ENCODE measurements around the gene SERGEF.

Gene SERGEF

DNA sequence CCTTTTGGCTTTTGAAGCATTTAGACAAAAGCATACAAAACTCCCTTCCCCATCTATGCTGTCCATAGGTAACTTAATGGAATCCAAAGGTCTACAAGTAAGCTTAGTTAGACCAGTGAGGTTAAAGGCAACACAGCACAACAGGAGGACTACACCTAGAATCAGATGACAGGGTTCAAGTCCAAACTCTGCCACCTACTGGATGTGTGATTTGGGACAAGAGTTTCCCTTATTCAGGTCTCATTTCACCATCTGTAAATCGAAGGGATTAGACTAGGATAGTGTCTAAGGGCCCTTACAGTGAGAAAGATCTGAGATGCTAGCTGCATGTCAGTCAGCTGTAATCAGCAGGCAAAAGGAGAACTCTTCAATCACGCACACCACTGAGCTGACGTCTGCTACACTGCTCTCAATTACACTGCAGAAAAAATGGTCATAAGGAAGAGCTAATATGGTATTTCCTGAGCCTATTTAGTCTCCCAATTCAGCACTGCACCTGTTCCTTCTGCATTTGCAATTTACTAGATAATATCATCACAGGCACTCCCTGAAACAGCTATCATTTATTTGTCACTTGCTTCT lies 82.2 kb downstream of the SERGEF start:
- Histone ChIP-seq H3K79me2 (no peaks in the 10 kb centered on the region), H3K36me3 (ENCODE audit: control insufficient read depth, insufficient read depth, low read length) (no peaks in the 10 kb centered on the region)

DNA sequence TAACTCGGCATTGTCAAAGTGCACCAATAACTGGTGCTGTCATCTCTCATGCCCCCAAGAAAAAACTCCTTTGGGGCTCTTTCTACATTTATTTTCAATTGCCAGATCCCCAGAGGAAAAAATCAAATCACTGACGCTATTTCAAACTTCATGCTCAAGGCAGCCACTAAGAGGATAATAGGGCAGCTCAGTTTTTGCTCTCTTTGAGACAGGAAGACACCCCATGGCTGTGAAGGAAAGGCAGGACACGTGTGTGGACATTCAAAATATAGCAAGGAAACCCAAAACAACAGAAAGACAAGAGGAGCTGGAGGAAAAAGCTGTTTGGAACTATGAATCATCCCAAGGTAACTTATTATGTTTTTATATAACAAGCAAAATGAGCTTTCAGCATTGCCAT lies 83.7 kb downstream of the SERGEF start:
- peaks cover 35% of the 10 kb centered on the region for H3K4me1 ChIP-seq
- H3K4me2 ChIP-seq (ENCODE audit: low read length), result no peak overlapping the region
- no peak overlapping the region for H2AFZ ChIP-seq
- no peak overlapping the region for H3K9ac ChIP-seq
- no peak overlapping the region for H3K27ac ChIP-seq
- H3K4me3 ChIP-seq (ENCODE audit: low read depth, low read length), result no peak overlapping the region
- H3K9me3 ChIP-seq (ENCODE audit: control insufficient read depth, low read length), result no peaks in the 10 kb centered on the region
- TF ChIP-seq, protein P1, sequence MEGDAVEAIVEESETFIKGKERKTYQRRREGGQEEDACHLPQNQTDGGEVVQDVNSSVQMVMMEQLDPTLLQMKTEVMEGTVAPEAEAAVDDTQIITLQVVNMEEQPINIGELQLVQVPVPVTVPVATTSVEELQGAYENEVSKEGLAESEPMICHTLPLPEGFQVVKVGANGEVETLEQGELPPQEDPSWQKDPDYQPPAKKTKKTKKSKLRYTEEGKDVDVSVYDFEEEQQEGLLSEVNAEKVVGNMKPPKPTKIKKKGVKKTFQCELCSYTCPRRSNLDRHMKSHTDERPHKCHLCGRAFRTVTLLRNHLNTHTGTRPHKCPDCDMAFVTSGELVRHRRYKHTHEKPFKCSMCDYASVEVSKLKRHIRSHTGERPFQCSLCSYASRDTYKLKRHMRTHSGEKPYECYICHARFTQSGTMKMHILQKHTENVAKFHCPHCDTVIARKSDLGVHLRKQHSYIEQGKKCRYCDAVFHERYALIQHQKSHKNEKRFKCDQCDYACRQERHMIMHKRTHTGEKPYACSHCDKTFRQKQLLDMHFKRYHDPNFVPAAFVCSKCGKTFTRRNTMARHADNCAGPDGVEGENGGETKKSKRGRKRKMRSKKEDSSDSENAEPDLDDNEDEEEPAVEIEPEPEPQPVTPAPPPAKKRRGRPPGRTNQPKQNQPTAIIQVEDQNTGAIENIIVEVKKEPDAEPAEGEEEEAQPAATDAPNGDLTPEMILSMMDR (IDR thresholded peaks at IDR 0.05), result no peak
- no peaks in the 10 kb centered on the region for H3K79me2 ChIP-seq
- no peaks in the 10 kb centered on the region for H3K36me3 ChIP-seq (ENCODE audit: control insufficient read depth, insufficient read depth, low read length)
- no peaks in the 10 kb centered on the region for H3K27me3 ChIP-seq (ENCODE audit: control insufficient read depth, insufficient read depth, low read length)

More for the DNA sequence above, 82.2 kb downstream of the SERGEF start:
- no peak overlapping the region for H2AFZ ChIP-seq
- H3K4me2 ChIP-seq (ENCODE audit: low read length), result no peak overlapping the region
- H3K4me3 ChIP-seq (ENCODE audit: low read depth, low read length), result no peak overlapping the region
- peaks cover 27% of the 10 kb centered on the region for H3K4me1 ChIP-seq
- no peaks in the 10 kb centered on the region for H3K27me3 ChIP-seq (ENCODE audit: control insufficient read depth, insufficient read depth, low read length)
- no peak overlapping the region for H3K27ac ChIP-seq
- TF ChIP-seq, protein P1 (IDR thresholded peaks at IDR 0.05), result no peak
- no peak overlapping the region for H3K9ac ChIP-seq
- no peaks in the 10 kb centered on the region for H3K9me3 ChIP-seq (ENCODE audit: control insufficient read depth, low read length)

DNA sequence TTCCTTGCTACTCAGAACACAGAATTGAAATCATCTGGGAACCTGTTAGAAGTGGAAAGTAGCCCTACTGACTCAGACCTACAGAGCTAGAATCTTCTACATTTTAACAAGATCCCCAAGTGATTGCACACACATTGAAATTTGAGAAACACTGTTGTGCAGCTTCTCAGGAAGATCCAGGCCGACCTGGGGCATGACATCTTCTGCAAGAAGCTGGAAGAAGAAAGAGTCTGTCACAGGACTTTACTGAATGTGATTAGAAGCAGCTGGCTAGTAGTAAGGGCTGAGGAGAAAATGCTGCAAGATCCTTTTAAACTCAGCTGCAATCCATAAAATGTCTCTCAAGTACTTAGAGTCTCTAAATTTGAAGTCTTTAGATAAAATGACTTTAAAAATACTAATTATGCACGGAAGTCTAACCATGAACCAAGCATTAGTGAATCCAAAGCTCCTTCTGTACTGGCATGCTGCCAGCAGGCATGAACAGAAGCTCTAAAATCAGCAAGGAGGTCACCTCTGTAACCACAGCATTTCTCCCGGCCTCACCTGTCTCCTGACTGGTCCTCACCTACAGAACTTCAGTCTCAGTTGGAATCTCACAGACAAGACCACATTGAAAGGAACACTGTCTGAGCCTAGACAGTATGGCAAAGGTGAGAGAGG lies 85.0 kb downstream of the SERGEF start:
- no peaks in the 10 kb centered on the region for H3K36me3 ChIP-seq (ENCODE audit: control insufficient read depth, insufficient read depth, low read length)
- H3K9me3 ChIP-seq (ENCODE audit: control insufficient read depth, low read length), result no peaks in the 10 kb centered on the region
- H3K4me1 ChIP-seq, result peaks cover 47% of the 10 kb centered on the region
- H3K4me3 ChIP-seq (ENCODE audit: low read depth, low read length), result no peak overlapping the region
- TF ChIP-seq, protein P1 (IDR thresholded peaks at IDR 0.05), result no peak
- H3K9ac ChIP-seq, result no peak overlapping the region
- H2AFZ ChIP-seq, result peak overlapping the region; percentile 28
- peak overlapping the region; percentile 7 for H3K4me2 ChIP-seq (ENCODE audit: low read length)
- peak overlapping the region; percentile 89 for H3K27ac ChIP-seq
- no peaks in the 10 kb centered on the region for H3K27me3 ChIP-seq (ENCODE audit: control insufficient read depth, insufficient read depth, low read length)
- no peaks in the 10 kb centered on the region for H3K79me2 ChIP-seq

DNA sequence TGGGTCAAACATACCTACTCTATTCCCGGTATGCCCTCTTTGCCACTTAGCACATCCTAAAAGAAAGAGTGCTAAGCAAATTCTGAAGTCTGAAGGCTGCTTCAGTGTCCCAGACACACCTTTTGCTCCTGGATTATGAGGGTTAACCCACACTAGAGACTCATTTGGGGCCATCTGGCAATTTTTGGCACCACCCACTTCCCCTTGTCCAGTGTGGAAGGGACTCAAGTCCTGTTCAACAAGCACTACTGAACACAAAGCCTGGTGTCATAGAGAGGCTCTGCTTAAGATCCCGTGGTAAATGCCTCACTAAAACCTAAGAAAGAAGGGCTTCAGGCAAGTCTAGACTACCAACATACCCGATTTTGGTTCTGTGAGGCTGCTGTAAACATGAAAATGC lies 85.8 kb downstream of the SERGEF start:
- H3K36me3 ChIP-seq (ENCODE audit: control insufficient read depth, insufficient read depth, low read length), result no peaks in the 10 kb centered on the region
- TF ChIP-seq, protein P1 (IDR thresholded peaks at IDR 0.05), result no peak
- H3K4me3 ChIP-seq (ENCODE audit: low read depth, low read length), result no peak overlapping the region
- peaks cover 53% of the 10 kb centered on the region for H3K4me1 ChIP-seq
- H3K9me3 ChIP-seq (ENCODE audit: control insufficient read depth, low read length), result no peaks in the 10 kb centered on the region
- no peak overlapping the region for H3K9ac ChIP-seq
- H3K27me3 ChIP-seq (ENCODE audit: control insufficient read depth, insufficient read depth, low read length), result no peaks in the 10 kb centered on the region
- H3K27ac ChIP-seq, result peak overlapping the region; percentile 89
- no peak overlapping the region for H3K4me2 ChIP-seq (ENCODE audit: low read length)
- no peaks in the 10 kb centered on the region for H3K79me2 ChIP-seq
- H2AFZ ChIP-seq, result peak overlapping the region; percentile 28

DNA sequence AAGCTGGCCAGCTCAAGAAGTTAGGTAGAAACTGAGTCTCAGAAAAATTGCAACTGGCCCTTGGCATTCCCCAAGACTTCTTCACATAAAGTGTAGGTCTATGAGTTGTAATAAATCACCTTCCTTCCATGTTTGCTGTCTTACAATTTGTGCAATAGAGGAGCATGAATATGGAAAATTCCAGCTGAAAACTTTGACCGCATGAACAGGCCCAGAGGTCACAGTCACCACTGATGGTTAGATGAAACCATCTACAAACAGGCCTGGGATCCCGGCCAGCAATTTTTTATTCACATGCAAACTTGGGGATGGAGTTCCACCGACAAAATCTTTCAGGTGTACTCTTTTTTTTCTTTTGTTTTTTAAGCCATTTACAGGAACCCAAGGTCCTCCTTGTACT lies 88.1 kb downstream of the SERGEF start:
- Histone ChIP-seq H3K27me3 (ENCODE audit: control insufficient read depth, insufficient read depth, low read length) (no peaks in the 10 kb centered on the region), H2AFZ (no peak overlapping the region), H3K4me1 (peaks cover 65% of the 10 kb centered on the region), H3K79me2 (no peaks in the 10 kb centered on the region), H3K9me3 (ENCODE audit: control insufficient read depth, low read length) (no peaks in the 10 kb centered on the region), H3K4me2 (ENCODE audit: low read length) (no peak overlapping the region), H3K36me3 (ENCODE audit: control insufficient read depth, insufficient read depth, low read length) (no peaks in the 10 kb centered on the region), H3K9ac (no peak overlapping the region), H3K27ac (peak overlapping the region; percentile 89), H3K4me3 (ENCODE audit: low read depth, low read length) (no peak overlapping the region)
- TF ChIP-seq, protein P1 (IDR thresholded peaks at IDR 0.05), result no peak
